Mucosa of stomach (tissue), 1 donor: ENCODE measurements around the gene CIP2A.

Experiments used
- H3K27me3 ChIP-seq: one replicate; pipeline ENCODE4 v1.7.0; 2013; ENCODE audit warnings: mild to moderate bottlenecking, low read length; ENCODE audit not compliant: control insufficient read depth, insufficient read depth
- H3K36me3 ChIP-seq: one replicate; pipeline ENCODE4 v1.7.0; 2013; ENCODE audit warnings: low read length; ENCODE audit not compliant: control insufficient read depth, insufficient read depth
- H3K4me1 ChIP-seq: one replicate; pipeline ENCODE4 v1.7.0; 2013; ENCODE audit warnings: mild to moderate bottlenecking, low read length; ENCODE audit not compliant: control insufficient read depth, insufficient read depth
- H3K4me3 ChIP-seq: one replicate; pipeline ENCODE4 v1.7.0; 2013; ENCODE audit warnings: low read length
- H3K9ac ChIP-seq: one replicate; pipeline ENCODE4 v1.7.0; 2013; ENCODE audit warnings: mild to moderate bottlenecking, low read length, moderate library complexity
- H3K9me3 ChIP-seq: one replicate; pipeline ENCODE4 v1.7.0; 2013; ENCODE audit warnings: mild to moderate bottlenecking, low read length, moderate library complexity; ENCODE audit not compliant: control insufficient read depth
- donor health status: Pancreatic carcinoma.

The CIP2A gene

DNA sequence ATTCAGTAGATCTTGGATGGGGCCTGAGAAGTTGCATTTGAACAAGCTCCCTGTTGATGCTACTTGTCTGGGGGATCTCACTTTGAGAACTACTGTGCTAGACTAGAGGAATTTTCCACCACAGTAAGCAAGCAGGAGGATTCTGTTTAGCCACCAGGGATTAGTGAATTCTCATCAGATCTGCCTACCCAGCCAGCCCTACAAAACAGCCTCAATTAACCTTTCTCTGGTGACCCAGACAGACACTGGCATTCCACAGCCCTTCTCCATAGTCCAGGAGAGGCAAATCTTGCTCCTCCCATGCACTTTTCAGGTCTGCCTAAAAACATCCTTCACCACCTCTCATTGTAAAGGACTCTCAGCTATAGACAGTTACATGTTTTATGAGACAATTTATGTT is 62.1 kb downstream of the CIP2A start:
- H3K9me3 ChIP-seq: no peaks in the 10 kb centered on the region
- no peak overlapping the region for H3K4me3 ChIP-seq
- H3K9ac ChIP-seq: no peak overlapping the region
- H3K36me3 ChIP-seq: no peaks in the 10 kb centered on the region
- no peaks in the 10 kb centered on the region for H3K27me3 ChIP-seq
- H3K4me1 ChIP-seq: no peaks in the 10 kb centered on the region

DNA sequence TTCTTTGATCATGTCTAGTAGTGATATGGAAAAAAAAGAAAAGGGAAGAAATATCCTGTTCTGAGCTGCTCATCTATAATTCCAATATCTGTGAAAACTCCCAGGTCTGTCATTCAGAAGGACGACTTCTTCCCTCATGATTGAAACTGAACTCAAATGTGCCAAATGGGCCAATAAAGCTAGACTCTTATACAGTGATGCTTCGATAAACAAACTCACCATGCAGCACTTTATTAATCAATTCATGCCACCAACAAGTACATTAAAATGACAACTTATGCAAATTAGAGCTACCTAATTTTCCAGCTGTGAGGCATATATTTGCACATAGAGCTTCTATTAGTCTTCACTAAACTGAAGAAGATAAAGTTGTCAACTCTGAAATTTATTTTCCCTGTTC is 63.3 kb downstream of the CIP2A start:
- H3K27me3 ChIP-seq: no peaks in the 10 kb centered on the region
- no peaks in the 10 kb centered on the region for H3K36me3 ChIP-seq
- H3K4me3 ChIP-seq: no peak overlapping the region
- H3K9me3 ChIP-seq: no peaks in the 10 kb centered on the region
- no peak overlapping the region for H3K9ac ChIP-seq
- no peaks in the 10 kb centered on the region for H3K4me1 ChIP-seq

DNA sequence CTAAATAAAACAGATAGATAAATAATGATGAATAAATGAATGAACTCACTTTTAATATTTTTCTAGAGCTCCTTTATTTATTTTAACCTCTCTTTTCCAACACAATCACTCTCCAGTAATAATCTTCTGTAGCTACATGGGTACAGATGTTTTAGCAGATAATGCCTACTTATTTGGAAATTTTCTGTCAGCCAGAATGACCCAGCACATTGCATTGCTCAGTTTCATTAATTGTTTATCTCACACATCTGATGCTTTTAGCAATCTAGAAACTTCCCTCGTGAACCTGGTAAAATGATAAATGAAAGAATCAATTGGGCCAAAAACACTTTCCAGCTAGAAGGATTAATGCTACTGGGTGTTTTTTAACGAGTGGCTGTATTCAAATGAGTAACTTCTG is 64.0 kb downstream of the CIP2A start:
- Histone ChIP-seq H3K36me3 (no peaks in the 10 kb centered on the region), H3K9ac (no peak overlapping the region), H3K4me1 (no peaks in the 10 kb centered on the region), H3K27me3 (no peaks in the 10 kb centered on the region), H3K4me3 (no peak overlapping the region), H3K9me3 (no peaks in the 10 kb centered on the region)

DNA sequence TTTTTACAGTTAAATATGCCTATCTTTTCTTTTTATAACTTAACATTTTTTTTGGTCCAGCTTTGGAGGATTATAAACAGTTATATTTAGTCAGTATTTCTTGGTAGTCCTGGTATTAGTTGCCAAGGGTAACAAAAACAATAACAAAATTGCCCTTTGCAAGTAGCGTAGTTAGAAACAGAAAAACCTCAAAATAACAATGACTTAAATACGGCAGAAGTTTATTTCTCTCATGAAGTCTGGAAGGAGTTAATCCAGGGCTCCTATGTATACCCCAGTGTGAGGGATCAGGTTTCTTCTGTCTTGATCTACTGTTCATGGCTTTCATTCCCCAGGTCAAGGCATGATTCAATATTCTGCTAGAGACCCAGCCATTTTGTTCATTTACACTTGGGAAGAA is 64.7 kb downstream of the CIP2A start:
- Histone ChIP-seq H3K27me3 (no peaks in the 10 kb centered on the region), H3K36me3 (no peaks in the 10 kb centered on the region), H3K9ac (no peak overlapping the region), H3K4me1 (no peaks in the 10 kb centered on the region), H3K9me3 (no peaks in the 10 kb centered on the region), H3K4me3 (no peak overlapping the region)

DNA sequence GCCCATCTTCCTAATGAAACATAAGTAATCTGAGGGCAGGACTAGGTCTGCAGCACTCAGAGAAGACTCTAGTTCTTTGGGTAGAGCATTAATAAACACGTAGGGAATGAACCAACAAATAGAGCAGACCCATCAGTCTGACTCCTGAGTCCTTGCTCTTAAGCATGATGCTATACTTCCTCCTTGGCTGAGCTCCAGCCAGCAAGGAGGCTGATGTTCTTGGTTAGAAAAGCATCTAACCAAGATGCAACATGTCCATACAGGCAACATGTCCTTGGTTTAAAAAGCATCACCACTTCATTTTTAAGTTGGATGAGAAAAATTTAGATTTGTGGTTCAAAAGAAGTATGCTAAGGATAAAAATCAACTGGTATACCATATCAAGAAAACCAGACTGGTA is 70.3 kb downstream of the CIP2A start:
- no peaks in the 10 kb centered on the region for H3K9me3 ChIP-seq
- no peaks in the 10 kb centered on the region for H3K36me3 ChIP-seq
- H3K4me1 ChIP-seq: no peaks in the 10 kb centered on the region
- H3K4me3 ChIP-seq: no peak overlapping the region
- no peak overlapping the region for H3K9ac ChIP-seq
- no peaks in the 10 kb centered on the region for H3K27me3 ChIP-seq

DNA sequence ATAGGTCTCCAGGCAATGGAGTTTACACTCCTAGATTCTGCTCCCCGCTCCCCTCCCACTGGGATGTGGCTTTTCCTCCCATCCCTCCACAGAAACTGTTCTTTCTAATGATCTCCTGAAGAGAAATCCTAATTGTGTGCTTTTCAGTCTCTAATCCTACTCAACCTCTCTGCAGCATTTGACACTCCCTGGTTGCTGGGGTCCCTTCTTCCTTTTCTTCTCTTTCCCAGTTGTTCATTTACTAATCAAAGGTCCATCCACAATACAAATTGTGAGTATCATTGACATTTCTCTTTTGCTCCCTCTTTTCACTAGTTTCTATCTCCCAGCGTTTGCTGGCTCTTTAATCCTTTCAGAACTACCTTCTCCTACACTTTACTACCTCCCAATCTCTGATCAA is 72.4 kb downstream of the CIP2A start:
- Histone ChIP-seq H3K36me3 (no peaks in the 10 kb centered on the region), H3K4me1 (no peaks in the 10 kb centered on the region), H3K4me3 (no peak overlapping the region), H3K27me3 (no peaks in the 10 kb centered on the region), H3K9ac (no peak overlapping the region), H3K9me3 (no peaks in the 10 kb centered on the region)

DNA sequence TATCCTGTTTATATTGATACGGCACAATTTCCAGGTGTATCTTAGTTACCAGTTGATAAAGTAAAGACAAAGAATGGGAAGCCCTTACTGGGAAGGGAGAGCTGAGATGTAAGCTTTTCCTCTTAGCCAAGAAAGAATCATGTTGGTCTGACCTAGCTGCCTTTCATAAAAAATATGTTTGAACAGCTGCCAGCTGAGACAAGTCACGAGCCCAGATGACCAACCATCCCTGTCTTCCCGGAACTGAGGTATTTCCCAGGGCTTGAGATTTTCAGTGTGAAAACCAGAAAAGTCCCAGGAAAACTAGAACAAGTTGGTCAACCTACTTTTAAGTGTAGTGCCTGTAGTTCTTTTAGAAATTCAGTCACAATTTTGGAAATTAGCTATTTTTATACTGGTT is 75.3 kb downstream of the CIP2A start:
- H3K9ac ChIP-seq: no peak overlapping the region
- no peak overlapping the region for H3K4me3 ChIP-seq
- no peaks in the 10 kb centered on the region for H3K36me3 ChIP-seq
- H3K27me3 ChIP-seq: no peaks in the 10 kb centered on the region
- H3K9me3 ChIP-seq: no peaks in the 10 kb centered on the region
- H3K4me1 ChIP-seq: no peaks in the 10 kb centered on the region

DNA sequence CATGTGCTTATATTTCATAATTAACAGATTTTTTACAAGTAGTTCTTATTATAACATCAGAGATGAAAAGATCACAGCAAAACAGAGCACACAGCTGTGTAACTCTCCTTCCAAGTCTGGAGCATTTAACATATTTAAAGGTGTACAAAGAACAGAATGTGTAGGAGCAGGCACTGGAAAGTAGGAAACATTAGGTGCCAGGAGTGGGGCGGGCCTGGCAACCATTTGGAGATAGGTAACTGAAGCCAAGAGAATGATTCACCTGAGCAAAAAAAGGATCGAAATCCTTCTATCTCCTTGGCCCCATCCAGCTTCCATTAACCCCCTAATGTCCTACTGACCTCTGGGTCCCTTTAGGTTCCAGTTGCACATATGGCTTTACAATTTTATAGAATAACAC is 76.6 kb downstream of the CIP2A start:
- Histone ChIP-seq H3K36me3 (no peaks in the 10 kb centered on the region), H3K9ac (no peak overlapping the region), H3K4me3 (no peak overlapping the region), H3K9me3 (no peaks in the 10 kb centered on the region), H3K27me3 (no peaks in the 10 kb centered on the region), H3K4me1 (no peaks in the 10 kb centered on the region)

DNA sequence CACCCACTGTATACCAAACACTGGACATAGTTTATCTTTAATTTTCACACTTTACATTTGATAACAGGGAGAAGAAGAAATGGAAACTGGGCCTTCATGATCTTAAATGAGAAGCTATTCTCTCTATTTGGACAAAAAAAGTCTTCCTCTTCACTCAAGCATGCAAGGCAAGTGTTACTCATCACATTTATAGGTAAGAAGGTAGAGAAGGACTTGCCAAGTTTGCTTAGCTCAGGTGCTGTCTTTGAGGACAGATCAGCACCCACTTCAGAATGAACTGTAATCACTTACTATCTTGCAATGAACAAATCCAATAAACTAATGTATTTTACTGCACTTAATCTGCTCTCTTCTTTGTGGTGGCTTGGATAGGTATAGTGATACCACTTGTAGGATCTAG is 77.7 kb downstream of the CIP2A start:
- Histone ChIP-seq H3K9me3 (no peaks in the 10 kb centered on the region), H3K9ac (no peak overlapping the region), H3K4me1 (no peaks in the 10 kb centered on the region), H3K4me3 (no peak overlapping the region), H3K36me3 (no peaks in the 10 kb centered on the region), H3K27me3 (no peaks in the 10 kb centered on the region)

DNA sequence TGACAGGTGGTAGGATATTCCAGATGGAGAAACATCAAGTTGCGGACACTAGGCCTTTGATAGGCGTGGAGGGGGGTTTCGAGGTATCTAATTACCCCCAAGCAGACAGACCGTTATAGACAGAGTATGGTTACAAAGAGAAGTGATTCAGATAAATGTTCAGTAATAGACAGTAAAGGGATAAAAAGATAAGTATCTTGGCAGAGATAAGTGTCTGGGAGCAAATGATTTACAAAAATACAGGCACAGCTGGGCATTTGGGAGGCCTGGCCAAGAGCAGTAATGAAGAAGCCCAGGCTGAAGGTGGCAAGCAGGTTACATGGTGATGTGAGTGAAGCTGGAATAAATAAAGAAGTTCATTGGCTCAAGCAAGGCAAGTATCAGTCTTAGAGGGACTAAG is 78.2 kb downstream of the CIP2A start:
- Histone ChIP-seq H3K9ac (no peak overlapping the region), H3K36me3 (no peaks in the 10 kb centered on the region), H3K4me1 (no peaks in the 10 kb centered on the region), H3K9me3 (no peaks in the 10 kb centered on the region), H3K27me3 (no peaks in the 10 kb centered on the region), H3K4me3 (no peak overlapping the region)

DNA sequence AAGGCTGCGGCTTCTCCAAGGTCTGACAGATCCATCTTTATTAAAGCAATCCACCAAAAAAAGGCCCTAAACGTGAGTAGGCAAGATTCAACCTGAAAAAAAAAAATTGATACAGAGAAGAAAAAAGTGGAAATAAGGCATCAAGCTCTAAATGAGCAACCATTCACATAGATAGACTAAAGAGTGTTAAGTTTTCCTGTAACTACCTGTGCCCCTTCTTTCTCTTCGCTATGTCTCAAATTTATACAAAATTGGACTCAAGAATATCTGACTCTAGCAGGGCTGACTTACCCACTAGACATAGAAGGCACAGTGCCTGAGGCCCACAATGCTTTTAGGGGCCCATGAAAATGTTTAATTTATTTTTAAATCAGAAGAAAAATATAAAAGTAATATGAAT is 78.7 kb downstream of the CIP2A start, which contains the start of gene MYH15:
Gene MYH15 (minus strand): TSS at position 101 of the 400 bp plus-strand sequence. CDS start 66 bp downstream, at position 35.
- no peak within 1 kb of the TSS for H3K4me3 ChIP-seq
- no peaks in the 10 kb centered on the region for H3K36me3 ChIP-seq
- no peaks in the 10 kb centered on the region for H3K27me3 ChIP-seq
- no peaks in the 10 kb centered on the region for H3K4me1 ChIP-seq
- no peak within 1 kb of the TSS for H3K9ac ChIP-seq
- no peaks in the 10 kb centered on the region for H3K9me3 ChIP-seq

DNA sequence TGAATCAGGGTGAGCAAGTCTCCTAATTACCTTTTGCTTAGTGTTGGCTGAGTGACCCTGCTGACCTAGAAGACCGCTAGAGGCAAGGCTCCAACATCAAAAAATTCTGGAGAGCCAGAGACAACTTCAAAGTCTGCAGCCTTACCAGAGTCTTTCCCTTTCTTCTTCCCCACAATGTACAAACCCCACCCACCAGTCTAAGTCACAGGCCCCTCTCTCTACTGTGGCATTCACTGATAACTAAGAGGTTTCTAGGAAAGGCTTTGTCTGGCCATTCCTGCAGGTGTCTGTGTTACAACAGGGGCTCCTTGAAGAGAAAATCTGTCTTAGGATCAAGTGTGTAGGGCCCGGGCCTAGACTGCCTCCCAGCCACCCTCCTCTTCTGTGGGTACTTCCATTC is 79.4 kb downstream of the CIP2A start:
- Histone ChIP-seq H3K9ac (no peak overlapping the region), H3K9me3 (no peaks in the 10 kb centered on the region), H3K4me1 (no peaks in the 10 kb centered on the region), H3K4me3 (no peak overlapping the region), H3K36me3 (no peaks in the 10 kb centered on the region), H3K27me3 (no peaks in the 10 kb centered on the region)

DNA sequence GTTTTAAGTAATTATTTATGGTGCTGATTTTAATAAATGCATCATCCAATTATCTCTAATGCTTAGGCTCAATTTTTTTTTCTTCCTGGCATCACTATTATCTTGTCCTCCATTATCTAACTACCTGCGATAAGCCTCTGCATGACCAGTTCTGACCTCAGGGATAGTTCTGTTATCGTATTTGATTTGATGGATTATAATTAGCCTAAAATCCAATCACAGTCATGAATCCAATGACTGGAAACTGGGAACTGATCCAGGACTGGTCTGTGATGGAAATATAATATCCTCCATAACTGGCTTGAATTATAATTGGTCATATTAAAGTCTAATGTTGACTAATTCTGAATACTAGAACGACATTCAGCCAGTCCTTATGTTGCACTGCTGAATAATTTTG is 80.0 kb downstream of the CIP2A start:
- Histone ChIP-seq H3K27me3 (no peaks in the 10 kb centered on the region), H3K4me3 (no peak overlapping the region), H3K36me3 (no peaks in the 10 kb centered on the region), H3K4me1 (no peaks in the 10 kb centered on the region), H3K9me3 (no peaks in the 10 kb centered on the region), H3K9ac (no peak overlapping the region)
